Epithelial cell of proximal tubule (primary cell): Measurements from ENCODE around the gene TTC6. TPM values are rescaled to one million over a fixed set of nuclear protein-coding genes. Genes with fewer than 3 reads are reported as not detected.

Experiments
- DNase-seq: peaks from one replicate; pipeline ENCODE4 v3.0.0-alpha.2; 2011; ENCODE audit warnings: low read depth
- H3K4me3 ChIP-seq: 2 replicates; pipeline ENCODE4 v1.5.1; 2011; ENCODE audit warnings: low read depth, mild to moderate bottlenecking, low read length
- total RNA-seq: library from RNA; depleted of rRNA; stranded (reverse); fragments of >200 nt; gene quantifications from 2 replicates; pipeline ENCODE4 v1.2.3, GENCODE V29; 2015
- TF ChIP-seq, protein P1 (sequence below): conservative IDR thresholded peaks from 2 replicates; pipeline ENCODE4 v1.5.1; 2012; ENCODE audit warnings: low read depth, mild to moderate bottlenecking, low read length

The TTC6 gene
- total RNA-seq, 1 donor from 2014 or later = not detected

DNA sequence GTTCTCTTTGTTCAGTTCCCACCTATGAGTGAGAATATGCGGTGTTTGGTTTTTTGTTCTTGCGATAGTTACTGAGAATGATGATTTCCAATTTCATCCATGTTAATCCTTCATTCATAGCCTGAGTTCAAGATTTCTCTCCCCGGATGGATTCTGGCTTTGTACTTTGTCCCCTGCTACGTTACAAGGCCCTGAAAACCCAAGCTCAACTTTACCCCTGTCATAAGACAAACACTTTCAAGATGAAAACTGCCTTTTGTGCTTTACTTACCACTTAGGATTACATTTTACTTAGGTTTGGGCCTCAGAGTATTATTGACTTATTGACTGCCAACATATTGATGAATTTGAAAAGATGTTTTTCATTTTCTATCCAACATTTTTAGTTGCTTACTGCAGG is 36.7 kb upstream of the TTC6 start:
- no peak for DNase-seq
- no peak overlapping the region for H3K4me3 ChIP-seq
- TF ChIP-seq, protein P1, sequence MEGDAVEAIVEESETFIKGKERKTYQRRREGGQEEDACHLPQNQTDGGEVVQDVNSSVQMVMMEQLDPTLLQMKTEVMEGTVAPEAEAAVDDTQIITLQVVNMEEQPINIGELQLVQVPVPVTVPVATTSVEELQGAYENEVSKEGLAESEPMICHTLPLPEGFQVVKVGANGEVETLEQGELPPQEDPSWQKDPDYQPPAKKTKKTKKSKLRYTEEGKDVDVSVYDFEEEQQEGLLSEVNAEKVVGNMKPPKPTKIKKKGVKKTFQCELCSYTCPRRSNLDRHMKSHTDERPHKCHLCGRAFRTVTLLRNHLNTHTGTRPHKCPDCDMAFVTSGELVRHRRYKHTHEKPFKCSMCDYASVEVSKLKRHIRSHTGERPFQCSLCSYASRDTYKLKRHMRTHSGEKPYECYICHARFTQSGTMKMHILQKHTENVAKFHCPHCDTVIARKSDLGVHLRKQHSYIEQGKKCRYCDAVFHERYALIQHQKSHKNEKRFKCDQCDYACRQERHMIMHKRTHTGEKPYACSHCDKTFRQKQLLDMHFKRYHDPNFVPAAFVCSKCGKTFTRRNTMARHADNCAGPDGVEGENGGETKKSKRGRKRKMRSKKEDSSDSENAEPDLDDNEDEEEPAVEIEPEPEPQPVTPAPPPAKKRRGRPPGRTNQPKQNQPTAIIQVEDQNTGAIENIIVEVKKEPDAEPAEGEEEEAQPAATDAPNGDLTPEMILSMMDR = no peak

DNA sequence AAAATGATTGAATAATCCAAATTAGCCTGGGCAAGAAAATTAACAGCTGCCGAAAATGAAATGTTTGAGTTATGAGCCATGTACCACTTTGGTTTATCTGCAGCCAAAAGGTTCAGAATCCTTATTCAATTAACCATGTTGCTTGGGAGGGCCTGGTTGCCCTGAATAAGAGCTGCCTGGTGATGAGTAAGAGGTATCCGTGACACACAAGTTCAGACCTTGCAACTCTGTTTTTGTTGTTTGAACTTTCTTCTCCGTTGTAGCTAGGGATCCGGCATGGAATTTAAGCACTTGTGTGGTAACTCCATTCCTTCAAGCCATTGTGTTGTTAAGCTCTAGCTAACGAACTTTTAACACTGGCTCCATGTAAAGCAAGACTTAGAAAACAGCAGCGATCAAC is 36.0 kb upstream of the TTC6 start:
- TF ChIP-seq, protein P1 = no peak
- no peak for DNase-seq
- H3K4me3 ChIP-seq = no peak overlapping the region

DNA sequence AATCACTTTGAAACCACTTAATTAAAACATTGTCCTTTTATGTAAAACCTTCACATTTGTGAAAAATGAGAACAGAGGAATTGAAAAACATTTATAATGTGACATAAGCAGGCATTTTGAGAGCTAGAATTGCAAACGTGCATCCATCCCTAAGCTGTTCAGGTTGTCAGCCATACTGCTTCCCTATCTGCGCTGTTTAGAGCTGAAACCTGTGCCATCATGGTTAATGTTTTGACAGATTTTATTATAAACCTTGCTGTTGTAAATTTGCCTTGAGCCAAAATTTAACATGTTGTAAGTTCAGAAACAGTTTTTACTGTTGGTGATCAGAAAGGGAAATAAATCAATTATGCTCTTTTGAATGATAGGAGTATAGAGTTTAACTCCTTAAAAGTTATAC is 32.2 kb upstream of the TTC6 start:
- H3K4me3 ChIP-seq = no peak overlapping the region
- DNase-seq = no peak
- TF ChIP-seq, protein P1 = no peak

DNA sequence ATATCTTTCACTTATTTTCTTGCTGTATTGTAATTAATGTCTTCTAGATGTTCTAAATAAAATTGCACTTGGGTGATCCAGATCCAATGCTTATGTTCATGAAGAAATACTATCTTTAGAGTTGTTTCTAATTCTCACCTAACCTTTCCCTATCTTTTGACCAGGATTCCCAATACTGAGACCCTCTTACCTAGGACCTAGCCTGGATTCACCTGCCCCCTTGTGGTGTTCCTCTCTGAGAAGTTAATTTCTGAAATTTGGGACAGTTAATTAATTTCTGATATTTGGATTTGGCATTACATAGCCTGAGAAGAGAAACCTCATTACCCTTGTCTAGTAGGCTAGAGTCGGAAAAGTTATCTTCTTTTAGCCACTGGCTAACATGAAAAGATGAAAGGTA is 29.9 kb upstream of the TTC6 start:
- DNase-seq = no peak
- TF ChIP-seq, protein P1 = peak; percentile 54
- no peak overlapping the region for H3K4me3 ChIP-seq

DNA sequence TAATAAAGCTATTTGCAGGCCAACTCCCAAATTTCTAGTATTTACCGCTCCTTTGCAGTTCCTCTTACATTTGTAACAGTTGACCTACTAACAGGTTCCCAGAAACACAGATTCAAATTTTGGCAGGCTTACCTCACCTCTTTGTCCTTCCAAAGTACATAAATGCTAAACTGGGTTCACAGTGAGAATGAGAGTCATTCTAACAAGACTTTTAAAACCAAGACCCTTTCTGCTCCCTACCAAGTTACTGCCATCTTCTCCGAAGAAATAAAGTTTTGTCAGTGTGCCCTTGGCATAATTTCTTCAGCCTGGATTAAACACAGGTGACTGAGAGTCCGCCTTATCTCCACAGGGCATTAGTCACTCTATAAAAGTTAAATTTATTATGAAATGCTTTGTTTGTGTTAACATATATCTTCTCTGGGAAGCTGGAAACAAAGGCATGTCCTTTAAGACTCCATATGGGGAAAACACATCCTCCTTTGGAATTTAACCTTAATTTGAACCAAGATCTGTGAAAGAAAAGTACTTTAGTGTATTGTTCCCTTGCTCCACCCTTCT is 28.5 kb upstream of the TTC6 start:
- no peak for DNase-seq
- no peak overlapping the region for H3K4me3 ChIP-seq
- TF ChIP-seq, protein P1 = no peak

DNA sequence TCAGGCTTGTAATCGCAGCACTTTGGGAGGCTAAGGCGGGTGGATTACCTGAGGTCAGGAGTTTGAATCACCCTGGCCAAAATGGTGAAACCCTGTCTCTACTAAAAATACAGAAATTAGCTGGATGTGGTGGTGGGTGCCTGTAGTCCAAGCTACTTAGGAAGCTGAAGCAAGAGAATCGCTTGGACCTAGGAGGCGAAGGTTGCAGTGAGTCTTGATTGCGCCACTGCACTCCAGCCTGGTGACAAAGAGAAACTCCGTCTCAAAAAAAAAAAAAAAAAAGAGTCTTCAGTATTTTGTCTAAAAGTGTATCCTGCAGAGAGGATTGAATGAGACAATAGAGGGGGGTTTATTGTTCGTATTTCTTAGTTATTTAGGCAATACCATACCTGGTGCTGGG is 25.7 kb upstream of the TTC6 start:
- no peak for DNase-seq
- TF ChIP-seq, protein P1 = no peak
- no peak overlapping the region for H3K4me3 ChIP-seq

DNA sequence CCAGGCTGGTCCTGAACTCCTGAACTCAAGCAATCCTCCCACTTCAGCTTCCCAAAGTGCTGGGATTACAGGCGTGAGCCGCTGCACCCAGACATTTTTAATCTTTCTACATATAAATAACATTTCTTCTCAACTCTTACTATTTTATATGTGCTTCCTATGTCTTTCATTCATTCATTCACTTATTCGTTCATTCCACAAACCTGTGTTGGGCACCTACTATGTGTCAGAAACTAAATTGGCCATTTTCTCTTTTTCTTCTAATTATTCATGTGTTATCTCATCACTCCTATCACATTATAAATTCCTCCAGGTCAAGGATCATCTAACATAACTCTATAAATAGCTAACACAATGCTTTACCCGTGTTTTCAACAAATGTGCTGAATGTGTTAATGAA is 24.0 kb upstream of the TTC6 start:
- DNase-seq = no peak
- no peak overlapping the region for H3K4me3 ChIP-seq
- TF ChIP-seq, protein P1 = no peak
